Suprapubic skin (tissue), 4 donors: ENCODE results near the gene WDR31. TPM values are rescaled to one million over a fixed set of nuclear protein-coding genes. Genes with fewer than 3 reads are reported as not detected.

Experiments used
- DNase-seq, 2 donors: peaks; one replicate each; pipeline ENCODE4 v3.0.0-alpha.2; 2019; ENCODE audit warnings: low spot score in 2 of 2
- H3K27ac ChIP-seq: fragments of 200-600 bp; sonication (generic); one replicate; pipeline ENCODE4 v1.5.1; 2019
- H3K27me3 ChIP-seq: fragments of 200-600 bp; sonication (generic); one replicate; pipeline ENCODE4 v1.5.1; 2019
- H3K36me3 ChIP-seq: fragments of 200-600 bp; sonication (generic); one replicate; pipeline ENCODE4 v1.5.1; 2019
- H3K4me1 ChIP-seq: fragments of 200-600 bp; sonication (generic); one replicate; pipeline ENCODE4 v1.5.1; 2019
- H3K4me3 ChIP-seq: fragments of 200-600 bp; sonication (generic); one replicate; pipeline ENCODE4 v1.5.1; 2019; ENCODE audit warnings: mild to moderate bottlenecking
- H3K9me3 ChIP-seq: fragments of 200-600 bp; sonication (generic); one replicate; pipeline ENCODE4 v1.5.1; 2019
- EP300 ChIP-seq: sonication (generic); formaldehyde crosslinking; IDR thresholded peaks from one replicate; pipeline ENCODE4 v1.6.1; 2017; ENCODE audit warnings: antibody characterized with exemption
- POLR2A ChIP-seq, 2 donors: fragments of 450-650 bp; IDR thresholded peaks; one replicate each; pipeline ENCODE4 v1.6.1; 2017; ENCODE audit warnings: antibody characterized with exemption in 2 of 2, mild to moderate bottlenecking in 2 of 2, moderate library complexity in 2 of 2
- POLR2AphosphoS5 ChIP-seq, 3 donors: sonication (generic); formaldehyde crosslinking; IDR thresholded peaks; one replicate each; pipeline ENCODE4 v1.6.1; 2017; ENCODE audit warnings: antibody characterized with exemption in 3 of 3
- WGBS: methylation state at CpG from one replicate; pipeline ENCODE4 v1.1.5; 2018; 5-methylcytosine and 5-hydroxymethylcytosine counted together
- total RNA-seq, 4 donors: library from RNA; depleted of rRNA; stranded (reverse); fragments of >200 nt; gene quantifications; one replicate each; pipeline ENCODE4 v1.1.0, GENCODE V29; 2016
- TF ChIP-seq, protein P1 (sequence below), 2 donors: fragments of 200-600 bp in 1 of 2; fragments of 450-650 bp in 1 of 2; sonication (generic) in 1 of 2; IDR thresholded peaks; one replicate each; pipeline ENCODE4 v1.5.1; 2016 to 2019; ENCODE audit warnings: antibody characterized with exemption in 2 of 2, mild to moderate bottlenecking in 1 of 2, moderate library complexity in 1 of 2

The WDR31 gene
- total RNA-seq, 4 donors from 2014 or later = 1.2 to 3.5 (median 1.7) TPM

DNA sequence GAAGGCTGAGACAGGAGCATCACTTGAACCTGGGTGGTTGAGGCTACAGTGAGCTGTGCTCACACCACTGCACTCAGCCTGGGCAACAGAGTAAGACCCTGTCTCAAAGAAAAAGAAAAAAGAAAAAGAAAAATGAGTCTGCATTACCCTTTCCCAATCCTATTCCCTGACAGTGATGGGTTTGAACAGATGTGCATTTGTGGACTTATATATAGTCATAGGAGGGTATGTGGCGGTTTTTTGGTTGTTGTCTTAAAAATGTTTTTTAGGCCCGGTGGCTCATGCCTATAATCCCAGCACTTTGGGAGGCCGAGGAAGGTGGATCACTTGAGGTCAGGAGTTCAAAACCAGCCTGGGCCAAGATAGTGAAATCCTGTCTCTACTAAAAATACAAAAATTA is 23.3 kb upstream of the WDR31 start:
- no peak for DNase-seq
- Histone ChIP-seq H3K4me1 (peaks cover 5% of the 10 kb centered on the region), H3K9me3 (no peaks in the 10 kb centered on the region), H3K36me3 (no peaks in the 10 kb centered on the region), H3K27me3 (no peaks in the 10 kb centered on the region), H3K27ac (no peak overlapping the region), H3K4me3 (no peak overlapping the region)
- WGBS = 97% methylated on average over 3 of the region's 3 CpGs
- TF ChIP-seq POLR2A (IDR thresholded peaks at IDR 0.05) = no peak
- TF ChIP-seq, protein P1, sequence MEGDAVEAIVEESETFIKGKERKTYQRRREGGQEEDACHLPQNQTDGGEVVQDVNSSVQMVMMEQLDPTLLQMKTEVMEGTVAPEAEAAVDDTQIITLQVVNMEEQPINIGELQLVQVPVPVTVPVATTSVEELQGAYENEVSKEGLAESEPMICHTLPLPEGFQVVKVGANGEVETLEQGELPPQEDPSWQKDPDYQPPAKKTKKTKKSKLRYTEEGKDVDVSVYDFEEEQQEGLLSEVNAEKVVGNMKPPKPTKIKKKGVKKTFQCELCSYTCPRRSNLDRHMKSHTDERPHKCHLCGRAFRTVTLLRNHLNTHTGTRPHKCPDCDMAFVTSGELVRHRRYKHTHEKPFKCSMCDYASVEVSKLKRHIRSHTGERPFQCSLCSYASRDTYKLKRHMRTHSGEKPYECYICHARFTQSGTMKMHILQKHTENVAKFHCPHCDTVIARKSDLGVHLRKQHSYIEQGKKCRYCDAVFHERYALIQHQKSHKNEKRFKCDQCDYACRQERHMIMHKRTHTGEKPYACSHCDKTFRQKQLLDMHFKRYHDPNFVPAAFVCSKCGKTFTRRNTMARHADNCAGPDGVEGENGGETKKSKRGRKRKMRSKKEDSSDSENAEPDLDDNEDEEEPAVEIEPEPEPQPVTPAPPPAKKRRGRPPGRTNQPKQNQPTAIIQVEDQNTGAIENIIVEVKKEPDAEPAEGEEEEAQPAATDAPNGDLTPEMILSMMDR (IDR thresholded peaks at IDR 0.05) = no peak
- no peak for TF ChIP-seq EP300
- no peak for TF ChIP-seq POLR2AphosphoS5 (IDR thresholded peaks at IDR 0.05)

DNA sequence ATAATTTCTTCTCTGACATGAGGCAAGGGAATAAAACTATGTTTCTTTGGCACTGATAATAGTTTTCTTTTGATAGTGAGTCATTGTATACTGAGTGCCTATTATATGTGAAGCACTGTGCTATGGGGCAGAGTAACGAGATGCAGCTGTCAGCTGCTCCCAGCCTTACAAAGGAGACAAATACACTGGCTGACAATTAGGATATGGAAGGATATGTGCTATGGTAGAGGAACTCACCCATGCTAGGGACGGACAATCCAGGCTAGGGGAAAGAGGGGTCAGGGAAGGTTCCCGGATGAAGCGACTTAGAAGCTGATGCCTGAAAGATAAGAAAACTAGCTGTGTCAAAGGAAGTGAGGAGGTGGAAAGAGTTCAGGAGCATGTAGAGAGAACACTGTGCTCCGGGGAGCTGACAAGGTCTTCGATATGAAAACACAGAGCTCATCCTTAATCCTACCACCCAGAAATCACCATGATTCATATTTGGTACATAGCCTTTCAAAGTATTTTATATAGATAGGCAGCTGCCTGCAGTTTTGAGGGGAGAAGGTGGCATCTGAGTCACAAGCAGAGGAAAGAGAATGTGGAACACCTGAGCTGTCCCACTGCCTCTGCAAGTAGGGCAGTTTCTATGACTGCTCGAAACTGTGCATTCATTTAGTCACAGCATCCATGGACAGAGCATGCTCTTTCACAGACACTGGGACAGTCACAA is 21.4 kb upstream of the WDR31 start:
- Histone ChIP-seq H3K36me3 (no peaks in the 10 kb centered on the region), H3K4me3 (no peak overlapping the region), H3K9me3 (no peaks in the 10 kb centered on the region), H3K27ac (no peak overlapping the region), H3K4me1 (peaks cover 5% of the 10 kb centered on the region), H3K27me3 (no peaks in the 10 kb centered on the region)
- 53% methylated on average over 7 of the region's 7 CpGs for WGBS
- no peak for DNase-seq
- TF ChIP-seq, protein P1 (IDR thresholded peaks at IDR 0.05) = no peak
- no peak for TF ChIP-seq EP300
- no peak for TF ChIP-seq POLR2A (IDR thresholded peaks at IDR 0.05)
- no peak for TF ChIP-seq POLR2AphosphoS5 (IDR thresholded peaks at IDR 0.05)

DNA sequence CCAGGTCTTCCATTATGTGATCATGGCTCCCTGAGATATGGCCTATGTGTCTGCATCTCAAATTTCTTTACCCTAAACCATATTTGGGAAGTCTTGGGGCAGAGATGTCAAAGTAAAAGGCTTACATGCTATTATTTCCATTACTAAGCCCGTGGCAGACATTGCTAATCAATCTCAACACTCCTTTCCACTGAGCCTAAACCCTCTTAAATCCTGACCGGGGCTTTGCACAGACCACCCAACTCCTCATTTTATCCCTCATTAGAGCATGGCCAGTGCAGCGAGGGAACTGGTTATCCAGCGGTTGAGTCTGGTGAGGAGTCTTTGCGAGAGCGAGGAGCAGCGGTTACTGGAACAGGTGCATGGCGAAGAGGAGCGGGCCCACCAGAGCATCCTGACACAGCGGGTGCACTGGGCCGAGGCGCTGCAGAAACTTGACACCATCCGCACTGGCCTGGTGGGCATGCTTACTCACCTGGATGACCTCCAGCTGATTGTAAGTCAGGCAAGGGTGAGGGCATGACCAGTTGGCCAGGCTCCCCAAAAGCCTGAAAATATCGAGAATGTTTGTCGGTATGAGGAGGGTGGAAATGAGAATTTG is 20.3 kb upstream of the WDR31 start:
- no peak overlapping the region for H3K27ac ChIP-seq
- H3K27me3 ChIP-seq = no peaks in the 10 kb centered on the region
- WGBS = 93% methylated on average over 15 of the region's 15 CpGs
- no peak overlapping the region for H3K4me3 ChIP-seq
- DNase-seq = peak in 1 of 2 donors; percentile 43
- TF ChIP-seq POLR2AphosphoS5 (IDR thresholded peaks at IDR 0.05) = no peak
- no peak for TF ChIP-seq POLR2A (IDR thresholded peaks at IDR 0.05)
- TF ChIP-seq, protein P1 (IDR thresholded peaks at IDR 0.05) = no peak
- TF ChIP-seq EP300 = no peak
- H3K9me3 ChIP-seq = no peaks in the 10 kb centered on the region
- peaks cover 4% of the 10 kb centered on the region for H3K4me1 ChIP-seq
- H3K36me3 ChIP-seq = no peaks in the 10 kb centered on the region

DNA sequence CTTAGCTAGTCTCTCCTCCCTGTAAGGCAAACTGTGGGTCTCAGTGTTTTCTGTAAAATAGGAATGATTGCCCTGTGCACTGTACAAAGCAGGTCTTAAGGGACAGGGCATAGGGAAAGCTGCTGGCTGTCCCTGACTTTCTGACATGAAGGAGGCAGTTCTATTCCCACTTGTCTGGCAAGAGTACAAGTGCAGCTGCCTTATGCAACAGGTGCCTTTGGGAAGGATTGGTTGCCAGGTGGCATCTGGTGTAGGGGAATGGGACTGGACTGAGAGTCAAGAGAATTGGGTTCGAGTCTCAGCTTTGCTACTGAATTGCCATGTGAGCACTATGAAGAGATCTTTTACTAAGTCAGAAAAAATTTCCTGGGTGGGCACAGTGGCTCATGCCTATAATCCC is 19.3 kb upstream of the WDR31 start:
- Histone ChIP-seq H3K4me1 (no peaks in the 10 kb centered on the region), H3K27me3 (no peaks in the 10 kb centered on the region), H3K36me3 (no peaks in the 10 kb centered on the region), H3K27ac (no peak overlapping the region), H3K9me3 (no peaks in the 10 kb centered on the region), H3K4me3 (no peak overlapping the region)
- peak in 1 of 2 donors; percentile 17 for DNase-seq
- 100% methylated on average over 1 of the region's 1 CpG for WGBS
- TF ChIP-seq POLR2AphosphoS5 (IDR thresholded peaks at IDR 0.05) (no peak), POLR2A (IDR thresholded peaks at IDR 0.05) (no peak), EP300 (no peak)
- TF ChIP-seq, protein P1 (IDR thresholded peaks at IDR 0.05) = no peak

DNA sequence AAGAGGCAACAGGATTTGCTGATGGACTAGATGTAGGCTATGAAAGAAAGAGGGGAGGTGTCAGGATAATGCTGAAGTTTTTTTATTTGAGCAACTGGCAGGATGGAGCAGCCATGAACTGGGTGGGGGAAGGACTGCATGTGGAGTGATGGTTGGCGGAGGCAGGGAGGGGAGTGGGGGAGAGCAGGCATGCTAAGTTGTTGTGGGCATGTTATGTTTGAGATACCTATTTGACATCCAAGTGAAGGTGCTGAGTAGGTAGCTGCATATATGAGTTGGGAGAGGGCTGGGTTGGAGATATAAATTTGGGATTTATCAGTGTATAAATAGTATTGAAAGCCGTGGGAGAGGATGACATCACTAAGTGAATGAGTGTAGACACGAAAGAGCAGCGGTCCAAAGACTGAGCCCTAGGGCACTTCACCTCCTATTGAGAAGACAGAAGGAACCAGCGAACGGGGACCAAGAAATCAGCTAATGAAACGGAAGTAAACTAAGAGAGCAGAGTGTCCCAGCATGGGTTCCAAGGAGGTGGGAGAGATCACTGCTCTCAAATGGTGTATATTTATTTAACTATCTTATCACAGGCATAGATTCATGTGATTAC is 16.7 kb upstream of the WDR31 start:
- Histone ChIP-seq H3K27ac (no peak overlapping the region), H3K27me3 (peaks cover 3% of the 10 kb centered on the region), H3K36me3 (no peaks in the 10 kb centered on the region), H3K9me3 (no peaks in the 10 kb centered on the region), H3K4me3 (no peak overlapping the region), H3K4me1 (no peaks in the 10 kb centered on the region)
- TF ChIP-seq POLR2AphosphoS5 (IDR thresholded peaks at IDR 0.05) = no peak
- TF ChIP-seq, protein P1 (IDR thresholded peaks at IDR 0.05) = no peak
- WGBS = 55% methylated on average over 7 of the region's 7 CpGs
- DNase-seq = peak in 1 of 2 donors; percentile 5
